GM19023 (cell line): ENCODE data around the gene KANK4.

Experiments used
- ATAC-seq: cut with Tn5 transposase; IDR thresholded peaks from one replicate; pipeline ENCODE4 v1.9.1; 2021; ENCODE audit warnings: mild to moderate bottlenecking, moderate library complexity; ENCODE audit not compliant: unreplicated experiment

The KANK4 gene

DNA sequence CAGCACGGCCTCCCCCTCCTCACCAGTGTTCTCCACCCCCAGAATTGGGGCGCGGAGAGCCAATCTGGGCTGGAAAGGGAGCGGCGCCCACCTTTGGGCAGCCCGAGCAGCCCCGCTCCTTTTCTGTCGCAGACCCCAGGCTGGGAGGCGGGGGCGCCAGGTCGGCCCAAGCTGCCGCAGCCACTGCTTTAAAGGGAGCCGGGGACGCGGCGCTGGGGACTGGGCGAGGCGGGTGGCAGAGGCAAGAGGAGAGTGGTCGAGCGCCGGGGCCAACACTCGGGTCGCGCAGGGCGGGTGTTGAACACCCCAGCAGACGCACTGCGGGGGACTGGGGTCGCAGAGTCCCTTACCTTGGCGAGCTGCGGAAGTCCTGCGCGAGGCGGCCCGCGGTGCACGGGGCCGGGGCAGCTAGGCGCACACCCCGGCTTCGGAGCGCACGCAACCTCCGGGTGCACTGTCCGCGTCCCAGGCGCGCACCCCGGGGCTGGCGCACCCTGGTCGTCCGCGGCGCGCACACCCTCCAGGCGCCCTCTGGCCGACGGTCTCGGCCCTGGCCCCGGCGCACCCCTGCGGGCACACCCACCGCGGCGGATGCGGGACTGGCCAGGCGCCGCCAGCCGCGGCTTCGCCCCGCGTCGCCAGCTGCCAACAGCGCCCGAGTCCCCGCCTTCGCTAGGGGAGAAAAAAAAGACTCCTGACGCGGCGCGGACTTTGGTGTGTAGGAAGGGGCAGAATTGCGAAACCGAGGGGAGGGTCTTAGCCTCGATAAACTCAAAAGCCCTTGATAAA, at the start of gene KANK4:
KANK4 (minus strand) TSS at position 679 of the 789 bp plus-strand sequence. CDS start 37,870 bp downstream, outside the sequence.
- no peak for ATAC-seq

DNA sequence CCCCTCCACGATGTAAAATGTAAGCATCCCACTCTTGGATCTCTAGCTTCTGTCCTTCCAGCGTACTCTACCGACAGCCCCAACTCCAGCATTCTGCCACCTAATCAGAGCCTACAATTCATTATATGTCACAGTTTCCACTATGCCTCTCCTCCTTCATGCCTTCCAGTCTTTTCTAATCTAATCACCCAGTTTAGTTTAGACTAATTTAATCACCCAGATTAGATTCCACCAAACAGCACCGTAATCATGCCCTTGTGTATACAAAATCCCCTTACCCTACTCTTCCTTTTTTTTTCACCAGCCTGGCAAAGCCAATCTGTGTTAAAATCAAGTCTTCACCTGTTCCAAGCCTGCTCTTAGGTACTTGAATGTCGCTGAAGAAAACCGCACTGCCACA, 49.8 kb upstream of the KANK4 start:
- no peak for ATAC-seq

DNA sequence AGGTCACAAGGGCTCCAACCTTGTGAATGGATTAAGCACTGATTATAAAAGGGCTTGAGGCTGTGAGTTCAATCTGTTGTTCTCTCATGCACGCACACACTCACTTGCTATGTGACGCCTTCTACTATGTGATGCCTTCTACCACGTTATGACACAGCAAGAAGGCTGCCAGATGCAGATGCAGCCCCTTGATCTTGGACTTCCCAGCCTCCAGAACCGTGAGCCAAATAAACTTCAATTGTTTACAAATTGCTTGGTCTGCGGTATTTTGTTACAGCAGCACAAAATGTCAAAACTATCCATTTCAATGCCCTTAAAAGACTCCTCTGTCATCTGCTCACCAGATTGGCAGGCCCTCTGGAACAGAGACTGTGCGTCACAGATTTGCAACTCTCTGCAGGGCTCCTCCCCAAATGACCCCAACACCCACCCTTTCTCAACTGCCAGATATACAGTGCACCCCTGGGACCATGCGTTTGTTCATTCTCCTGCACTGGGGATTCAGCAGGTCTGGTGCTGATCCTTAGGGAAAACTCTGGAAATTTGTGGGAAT, 47.8 kb upstream of the KANK4 start:
- no peak for ATAC-seq

DNA sequence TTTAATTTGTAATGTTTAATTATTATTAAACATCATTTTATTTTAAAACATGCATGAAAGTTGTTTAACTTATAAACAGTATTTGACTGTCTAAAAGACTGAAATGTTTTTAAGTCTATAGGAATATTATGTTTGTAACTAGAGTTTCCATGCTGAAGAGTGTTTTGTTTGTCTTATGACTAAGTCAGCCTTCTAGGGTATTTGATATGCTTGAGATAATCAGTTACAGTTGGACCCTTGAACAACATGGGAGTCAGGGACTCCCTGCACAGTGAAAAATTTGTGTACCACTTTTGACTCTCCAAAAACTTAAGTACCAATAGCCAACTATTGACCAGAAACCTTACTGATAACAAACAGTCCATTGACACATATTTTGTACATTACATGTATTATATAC, 45.5 kb upstream of the KANK4 start:
- ATAC-seq, result no peak

DNA sequence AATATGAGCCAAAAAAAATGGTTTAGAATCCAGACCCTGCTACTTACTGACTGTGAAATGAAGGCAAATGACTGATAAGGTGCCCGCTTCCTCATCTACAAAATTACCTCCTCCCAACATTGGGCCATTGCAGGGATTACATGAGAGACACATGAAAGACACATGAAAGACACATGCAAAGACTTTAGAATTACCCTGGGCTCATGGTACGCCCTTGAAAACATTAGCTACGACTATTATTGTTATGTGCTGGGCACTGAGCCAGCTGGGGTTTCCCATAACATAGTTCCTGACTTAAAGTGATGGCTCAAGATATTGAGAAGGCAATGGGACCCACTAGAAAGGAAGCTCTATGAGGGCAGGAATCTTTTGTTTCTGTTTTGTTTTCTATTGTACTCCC, 43.7 kb upstream of the KANK4 start:
- ATAC-seq, result no peak

DNA sequence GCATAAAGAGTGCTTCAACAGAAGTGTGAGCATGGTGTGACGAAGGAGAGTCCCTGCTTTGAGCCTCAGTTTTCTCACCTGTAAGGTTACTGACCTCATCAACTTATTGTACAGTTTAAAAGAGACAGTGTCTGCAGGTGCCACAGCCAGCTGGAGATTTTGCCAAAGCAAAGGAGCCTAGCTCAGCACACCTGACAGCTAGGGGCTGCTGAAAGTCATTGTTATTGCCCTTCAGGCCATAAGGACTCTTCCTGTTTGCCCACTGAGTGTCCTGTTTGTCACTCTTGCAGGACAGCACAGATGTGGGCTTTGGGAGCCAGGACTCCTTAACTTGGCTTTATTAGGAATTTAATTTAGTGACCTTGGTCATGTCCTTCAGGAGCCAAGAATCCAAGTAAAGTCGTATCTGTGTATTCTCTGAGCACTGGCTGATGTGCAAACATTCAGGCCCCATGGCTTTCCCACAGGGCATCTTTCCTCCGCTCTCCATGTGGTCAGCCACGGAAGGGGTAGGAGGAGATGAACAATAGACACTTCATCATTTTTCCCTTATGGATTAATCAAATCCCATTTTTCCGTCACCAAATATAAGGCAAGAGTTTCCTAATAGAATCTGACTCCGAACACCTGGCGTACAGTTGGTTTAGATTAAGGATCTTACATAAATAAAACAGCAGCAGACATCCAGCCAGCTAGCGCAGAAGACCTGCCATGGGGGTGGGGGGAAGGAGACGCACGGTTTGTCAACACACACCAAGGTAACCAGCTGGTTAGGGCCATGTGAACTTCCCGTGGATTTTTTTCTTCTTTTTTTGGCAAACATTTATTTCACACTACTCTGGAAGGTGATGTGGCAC, 43.1 kb upstream of the KANK4 start:
- no peak for ATAC-seq

DNA sequence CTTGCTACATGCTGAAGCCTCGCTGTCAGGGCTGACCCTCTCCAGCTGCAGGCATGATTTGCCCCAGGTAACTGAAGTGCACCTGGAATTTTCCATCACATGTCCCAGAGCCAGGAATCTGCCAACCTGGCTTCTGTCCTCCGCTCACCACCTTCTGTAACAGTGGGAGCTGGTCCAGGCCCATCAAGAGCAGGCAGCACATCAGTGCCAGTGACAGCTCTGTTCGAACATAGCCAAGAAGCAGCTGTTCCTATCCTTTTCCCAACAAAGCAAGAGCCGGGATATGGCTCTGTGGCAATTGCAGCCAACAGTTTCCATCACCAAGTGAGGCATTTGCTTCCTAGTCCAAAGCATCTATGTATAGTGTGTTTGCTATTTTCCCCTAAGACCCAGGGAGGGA, 42.2 kb upstream of the KANK4 start:
- no peak for ATAC-seq

DNA sequence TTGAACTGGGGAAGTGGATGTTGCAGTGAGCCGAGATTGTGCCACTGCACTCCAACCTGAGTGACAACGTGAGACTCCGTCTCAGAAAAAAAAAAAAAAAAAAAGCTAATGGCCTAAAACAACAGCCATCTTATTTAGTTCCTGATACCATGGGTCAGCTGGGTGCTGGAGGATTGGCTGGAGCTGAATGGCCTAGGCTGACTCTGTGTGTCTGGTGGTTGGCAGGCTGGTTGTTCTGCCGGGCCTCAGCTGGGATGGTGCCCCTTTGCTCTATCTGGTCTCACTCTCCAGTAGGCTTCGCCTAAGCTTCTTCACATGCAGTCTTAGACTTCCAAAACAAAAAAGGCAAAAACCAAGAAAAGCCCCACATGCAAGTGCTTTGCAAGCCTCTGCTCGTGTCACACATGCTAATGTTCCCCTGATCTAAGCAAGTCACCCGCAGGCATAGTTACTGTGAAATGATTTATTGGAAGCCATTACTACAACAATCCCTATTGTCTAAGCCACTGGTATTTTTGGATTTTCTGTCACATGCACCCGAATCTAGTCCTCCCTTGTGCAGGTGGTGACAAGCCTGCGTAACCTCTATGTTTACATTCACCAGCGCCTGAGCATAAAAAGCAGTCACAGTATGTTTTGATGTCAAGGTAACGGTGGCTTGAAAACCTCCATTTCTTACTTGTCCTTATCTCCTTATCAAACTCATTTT, 39.6 kb upstream of the KANK4 start:
- ATAC-seq, result no peak

DNA sequence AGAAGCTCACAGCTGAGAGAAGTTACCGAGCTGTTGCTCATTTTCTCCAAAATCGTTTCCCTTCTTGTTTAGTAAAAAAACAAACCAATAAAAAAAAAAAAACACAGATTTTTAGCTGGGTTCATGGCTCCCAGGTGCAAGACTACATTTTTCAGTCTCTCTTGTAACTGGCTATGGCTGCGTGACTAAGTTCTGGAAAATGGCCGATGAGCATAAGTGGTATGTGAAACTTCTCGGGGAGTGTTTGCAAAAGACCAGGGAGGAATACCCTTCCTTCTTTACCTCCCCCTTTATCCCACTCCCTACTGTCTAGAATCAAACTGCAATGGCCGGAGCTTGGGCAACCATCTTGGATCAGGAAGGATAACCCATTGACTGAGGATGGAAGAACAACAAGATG, 38.7 kb upstream of the KANK4 start:
- no peak for ATAC-seq

DNA sequence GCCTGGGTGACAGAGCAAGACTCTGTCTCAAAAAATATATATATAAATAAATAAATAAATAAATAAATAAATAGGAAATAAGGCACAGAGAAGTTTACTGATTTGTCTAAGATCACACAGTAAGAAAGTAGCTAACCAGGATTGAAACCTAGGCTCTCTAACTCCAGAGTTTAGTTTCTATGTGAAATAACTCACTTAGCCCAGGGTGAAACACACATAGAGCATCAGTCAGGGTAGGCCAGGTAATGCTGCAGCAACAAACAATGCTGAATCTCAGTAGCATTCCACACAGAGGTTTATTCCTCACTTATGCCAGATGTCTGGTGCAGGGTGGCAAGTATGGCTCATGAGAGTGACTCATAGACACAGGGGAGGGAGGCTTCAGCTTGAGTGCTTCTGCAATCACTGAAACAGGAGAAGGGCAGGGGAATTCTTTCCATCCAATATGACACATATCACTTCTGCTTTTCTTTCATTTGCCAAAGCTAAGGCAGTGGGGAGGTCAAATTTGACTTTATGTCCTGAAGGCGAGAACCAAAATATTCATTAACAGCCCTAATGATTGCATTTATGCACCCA, 37.1 kb upstream of the KANK4 start:
- ATAC-seq, result no peak

DNA sequence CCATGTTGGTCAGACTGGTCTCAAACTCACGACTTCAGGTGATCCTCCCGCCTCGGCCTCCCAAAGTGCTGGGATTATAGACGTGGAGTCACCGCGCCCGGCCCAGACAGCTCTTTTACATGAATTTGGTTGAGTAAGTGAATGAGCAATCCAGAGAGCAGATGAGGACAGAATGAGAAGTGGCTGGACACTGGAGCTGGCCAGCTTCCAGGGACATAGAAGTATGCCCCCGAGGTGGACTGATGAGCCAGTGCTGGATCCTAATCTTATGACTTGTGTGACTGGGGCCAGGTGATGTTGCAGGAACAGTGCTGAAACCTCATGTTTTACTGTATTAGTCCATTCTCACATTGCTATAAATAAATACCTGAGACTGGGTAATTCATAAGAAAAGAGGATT, 35.9 kb upstream of the KANK4 start:
- no peak for ATAC-seq

DNA sequence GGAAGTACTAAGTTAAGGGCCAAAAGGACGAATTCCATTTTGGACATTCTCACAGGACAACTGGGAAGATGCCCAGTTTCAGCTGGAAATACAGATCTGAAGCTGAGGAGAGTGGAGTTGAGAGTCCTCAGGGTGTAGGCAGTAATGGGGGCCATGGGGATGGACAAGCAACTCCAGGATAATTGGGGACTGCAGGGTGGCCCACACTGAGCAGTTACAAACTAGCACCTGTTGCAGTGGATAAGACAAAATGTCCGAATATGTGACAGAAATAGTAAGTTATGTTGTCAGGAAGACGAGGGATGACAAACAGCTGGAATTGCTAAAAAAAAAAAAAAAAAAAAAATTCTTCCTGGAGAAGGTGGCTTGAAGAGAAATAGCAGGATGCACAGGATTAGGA, 34.6 kb upstream of the KANK4 start:
- ATAC-seq, result no peak

DNA sequence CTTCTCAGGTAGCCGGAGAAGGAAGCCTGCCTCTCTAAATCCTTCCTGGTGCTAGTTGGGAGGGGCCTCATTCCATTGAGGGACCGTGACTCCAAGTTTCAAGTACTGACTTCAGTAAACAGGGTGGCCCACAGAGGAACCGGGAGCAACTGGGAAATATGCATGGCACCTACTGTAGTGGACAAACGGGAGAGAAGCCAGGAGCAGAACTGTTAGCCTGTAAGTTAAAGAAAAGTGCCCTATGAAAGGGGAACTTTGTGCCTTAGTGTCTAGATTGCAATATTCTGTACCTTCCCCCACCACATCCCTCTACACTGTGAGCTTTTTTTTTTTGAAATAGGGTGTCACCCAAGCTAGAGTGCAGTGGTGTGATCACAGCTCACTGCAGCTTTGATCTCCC, 33.2 kb upstream of the KANK4 start:
- no peak for ATAC-seq

DNA sequence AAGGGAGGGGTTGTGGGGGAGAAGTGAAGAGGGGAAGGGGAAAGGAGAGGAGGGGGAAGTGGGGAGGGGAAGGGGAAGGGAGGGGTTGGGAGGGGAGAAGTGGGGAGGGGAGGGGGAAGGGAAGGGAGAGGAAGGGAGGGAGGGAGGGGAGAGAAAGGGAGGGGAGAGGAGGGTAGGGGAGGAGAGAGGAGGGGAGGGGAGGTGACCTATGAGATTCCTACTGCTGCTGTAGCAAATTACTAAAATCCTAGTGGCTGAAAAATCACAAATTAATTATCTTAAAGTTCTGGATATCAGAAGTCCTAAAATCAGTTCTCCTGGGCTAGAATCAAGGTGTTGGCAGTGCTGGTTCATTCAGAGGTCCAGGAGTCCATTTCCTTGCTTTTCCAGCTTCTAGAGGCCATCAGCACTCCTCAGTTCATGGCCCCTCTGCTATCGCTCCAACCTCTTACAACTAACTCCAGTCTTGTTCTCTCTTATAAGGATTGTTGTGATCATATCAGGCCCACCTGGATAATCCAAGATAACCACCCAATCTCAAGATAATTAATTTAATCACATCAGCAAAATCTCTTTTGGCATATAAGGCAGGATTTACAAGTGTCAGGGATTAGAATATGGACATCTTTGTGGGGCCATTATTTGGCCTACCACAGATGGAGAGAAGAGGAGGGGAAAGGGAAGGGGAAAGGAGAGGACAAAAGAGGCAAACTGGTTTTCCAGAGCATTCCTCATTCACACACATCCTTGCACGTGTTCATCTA, 30.4 kb upstream of the KANK4 start:
- ATAC-seq, result no peak

DNA sequence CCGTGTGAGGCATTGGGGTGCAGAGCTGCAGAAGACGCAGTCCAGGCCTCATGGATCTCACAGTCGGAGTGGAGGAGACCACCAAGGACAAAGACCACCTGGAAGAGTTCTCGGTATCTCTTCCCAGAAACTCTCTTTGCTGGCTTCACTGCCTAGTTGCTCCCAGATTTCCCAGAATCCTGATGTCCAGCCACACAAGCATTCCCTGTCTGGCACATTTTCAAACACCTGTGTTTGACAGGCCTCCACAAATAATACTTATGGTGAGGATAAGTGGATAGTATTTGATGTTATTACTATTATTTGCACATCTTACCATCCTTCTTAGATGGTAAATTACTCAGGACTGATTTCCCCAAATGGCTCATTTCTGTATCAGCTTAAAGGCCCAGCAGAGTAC, 27.7 kb upstream of the KANK4 start:
- no peak for ATAC-seq

DNA sequence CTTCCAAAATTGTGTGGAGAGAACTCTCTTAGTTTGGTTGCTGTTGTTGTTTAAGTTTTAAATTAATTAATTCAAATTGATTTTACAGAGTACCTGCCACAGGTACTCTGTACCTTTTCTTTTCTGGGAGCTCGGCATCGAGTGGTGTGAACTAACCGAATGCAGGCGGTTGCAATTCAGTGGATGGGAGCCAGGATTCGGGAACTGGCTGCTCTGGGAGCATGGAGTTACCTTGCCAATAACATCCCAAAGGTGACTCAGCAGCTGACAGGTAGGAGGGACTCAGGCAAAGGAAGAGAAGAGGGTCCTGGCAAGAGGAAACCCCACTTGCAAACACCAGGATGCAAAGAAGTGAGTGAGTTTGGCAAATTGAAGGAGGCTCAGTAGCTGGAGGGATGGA, 24.7 kb upstream of the KANK4 start:
- ATAC-seq, result no peak

DNA sequence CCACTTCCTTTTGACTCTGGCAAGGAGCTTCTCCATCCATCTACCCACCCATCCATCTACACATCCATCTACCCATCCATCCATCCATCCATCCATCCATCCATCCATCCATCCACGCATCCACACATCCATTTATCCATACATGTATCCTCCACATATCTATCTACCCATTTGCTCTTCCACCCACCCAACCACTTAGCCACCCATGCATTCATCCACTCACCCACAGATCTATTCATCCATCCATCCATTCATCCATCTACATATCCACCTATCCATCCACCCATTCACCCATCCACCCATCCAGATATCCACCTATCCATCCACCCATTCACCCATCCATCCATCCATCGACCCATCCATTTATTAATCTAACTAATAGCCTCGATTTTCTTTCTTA, 23.0 kb upstream of the KANK4 start:
- ATAC-seq, result no peak

DNA sequence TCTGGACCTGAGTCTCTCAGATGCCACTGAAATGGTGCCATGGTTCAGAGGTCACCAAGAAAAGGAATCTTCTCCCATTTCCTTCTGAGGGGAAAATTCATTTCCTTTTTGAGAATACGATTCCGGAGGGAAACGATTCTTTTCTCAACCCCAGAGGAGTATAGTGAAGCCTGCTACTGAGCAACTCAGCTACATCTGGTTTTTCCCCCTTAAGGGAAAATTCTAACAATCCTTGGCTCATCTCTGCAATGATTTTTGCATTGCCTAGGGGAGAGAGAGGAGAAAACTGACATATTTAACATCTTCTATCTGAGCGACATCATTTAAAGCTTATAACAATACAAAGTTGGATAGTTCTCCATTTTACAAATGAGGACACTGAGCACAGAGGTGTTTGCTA, 22.4 kb upstream of the KANK4 start:
- no peak for ATAC-seq

DNA sequence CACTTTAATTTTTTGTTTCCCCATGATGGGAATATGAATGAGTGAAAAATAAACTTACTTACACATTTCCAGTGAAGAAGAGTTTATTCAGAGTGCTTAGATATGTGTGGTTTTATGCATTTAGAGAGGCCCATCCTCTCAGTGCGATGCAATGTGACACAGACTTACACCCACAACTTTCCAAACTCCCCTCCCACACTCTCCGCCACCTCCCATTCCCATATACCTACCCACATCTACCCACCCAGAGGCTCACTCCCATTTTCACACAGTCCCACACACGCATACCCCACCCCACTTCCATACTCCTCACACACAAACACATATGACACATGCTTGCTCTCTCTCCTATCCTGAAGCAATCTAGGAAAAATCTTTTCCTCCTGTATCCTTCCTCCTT, 21.9 kb upstream of the KANK4 start:
- ATAC-seq, result no peak
